OCI-LY7 (cell line): ENCODE data around the gene LCN6.

Experiments
- CTCF ChIP-seq: fragments of 200-600 bp; sonication (generic); conservative IDR thresholded peaks from 2 replicates; pipeline ENCODE4 v1.5.1; 2014; ENCODE audit warnings: mild to moderate bottlenecking, antibody characterized with exemption, low read length, moderate library complexity, mixed read lengths
- EZH2phosphoT487 ChIP-seq: fragments of 200-600 bp; sonication (generic); IDR thresholded peaks from 2 replicates; pipeline ENCODE4 v1.6.1; 2018; ENCODE audit warnings: low read depth, borderline replicate concordance, mild to moderate bottlenecking, mixed run types, antibody characterized with exemption, low read length, moderate library complexity, mixed read lengths

DNA sequence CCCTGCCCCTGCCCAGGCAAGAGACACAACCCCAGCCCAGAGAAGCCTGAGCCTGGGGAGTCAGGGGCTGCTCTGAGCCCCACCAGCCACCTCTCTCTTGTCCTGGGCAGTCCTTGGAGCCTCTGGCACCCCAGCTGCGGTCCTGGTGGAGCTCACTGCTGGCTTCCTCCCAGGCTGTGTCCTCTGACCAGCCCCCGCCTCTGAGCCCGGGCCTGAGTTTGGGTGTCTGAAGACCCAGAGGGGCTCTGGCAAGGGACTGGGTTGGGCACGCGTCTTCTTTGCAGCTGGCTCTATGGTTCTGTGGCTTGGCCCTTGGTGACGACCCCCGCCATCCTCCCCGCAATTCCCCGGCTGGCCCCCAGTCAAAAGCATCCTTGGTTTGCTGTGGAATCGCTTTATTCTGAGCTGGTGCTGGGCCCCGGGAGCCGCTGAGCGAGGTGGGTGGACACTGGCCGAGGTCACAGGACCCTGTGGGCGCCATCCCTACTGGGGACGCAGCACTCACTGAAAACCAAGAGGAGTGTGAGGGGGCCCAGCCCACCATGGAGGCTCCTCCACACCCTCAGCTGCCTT, 4.6 kb downstream of the LCN6 start:
- no peak for TF ChIP-seq CTCF
- no peak for TF ChIP-seq EZH2phosphoT487
